GM12878 (cell line): Measurements from ENCODE around the gene DGKI. TPM values are rescaled to one million over a fixed set of nuclear protein-coding genes. Genes with fewer than 3 reads are reported as not detected.

Source experiments
- ATAC-seq: fragments of 200-7000 bp; cut with Tn5 transposase; 3 replicates; pipeline ENCODE4 v1.9.1; 2020; ENCODE audit warnings: mild to moderate bottlenecking, moderate library complexity
- BruUV-seq: library from RNA; stranded (reverse); fragments of 400-500 nt; replicated peaks from 2 replicates; lab custom pipeline; 2021; lab: Mats Ljungman, UMichigan
- CTCF ChIA-PET: fragments of 300-600 bp; sonication (Branson Sonifier 250); formaldehyde crosslinking; extraction: SDS; loops from one replicate; lab custom pipeline; 2021; ENCODE audit warnings: inconsistent platforms; lab: Yijun Ruan, JAX
- POLR2A ChIA-PET: fragments of 350-600 bp; formaldehyde crosslinking; extraction: SDS; loops from one replicate; lab custom pipeline; 2021; ENCODE audit warnings: inconsistent platforms; lab: Charles Lee
- RAD21 ChIA-PET: fragments of 300-600 bp; sonication (Branson Sonifier 250); formaldehyde crosslinking; loops from one replicate; lab custom pipeline; 2023; ENCODE audit warnings: antibody characterized with exemption; ENCODE audit not compliant: unreplicated experiment; lab: Charles Lee
- SMC1A ChIA-PET: fragments of 300-600 bp; sonication (Branson Sonifier 250); formaldehyde crosslinking; loops from one replicate; lab custom pipeline; 2023; ENCODE audit not compliant: unreplicated experiment, uncharacterized antibody; lab: Charles Lee
- DNase-seq: peaks from one replicate; pipeline ENCODE4 v3.0.0-alpha.2; 2011; ENCODE audit warnings: low read depth, low spot score
- FAIRE-seq: peaks from 3 replicates; lab custom pipeline; 2011; peaks lifted over from hg19 to GRCh38; lab: Jason Lieb, UNC
- H2AFZ ChIP-seq: 2 replicates; pipeline ENCODE4 v1.6.0; 2011; ENCODE audit warnings: low read depth, low read length, control low read depth; ENCODE audit not compliant: control insufficient read depth
- H3K27ac ChIP-seq: 2 replicates; pipeline ENCODE4 v1.5.1; 2011; ENCODE audit warnings: control low read depth; ENCODE audit not compliant: control insufficient read depth, insufficient read depth
- H3K27me3 ChIP-seq, 2 experiments: replicated peaks in 1 of 2; 2 replicates each; pipeline versions ENCODE4 v1.6.0 to v1.6.1; 2011; ENCODE audit warnings: low read length in 1 of 2; ENCODE audit not compliant: control insufficient read depth in 2 of 2, insufficient read depth in 2 of 2
- H3K36me3 ChIP-seq, 2 experiments: 2 replicates each; pipeline ENCODE4 v1.5.1; 2011; ENCODE audit warnings: low read length in 1 of 2; ENCODE audit not compliant: control insufficient read depth in 2 of 2, insufficient read depth in 2 of 2
- H3K4me1 ChIP-seq: 2 replicates; pipeline ENCODE4 v1.6.1; 2011; ENCODE audit warnings: mild to moderate bottlenecking, low read length, moderate library complexity, mixed read lengths; ENCODE audit not compliant: control insufficient read depth, insufficient read depth
- H3K4me2 ChIP-seq: 2 replicates; pipeline ENCODE4 v1.6.0; 2011; ENCODE audit warnings: control low read depth; ENCODE audit not compliant: control insufficient read depth, insufficient read depth
- H3K4me3 ChIP-seq: fragments of 200-600 bp; sonication (generic); 2 replicates; pipeline ENCODE4 v1.5.1; 2016
- H3K79me2 ChIP-seq: 2 replicates; pipeline ENCODE4 v1.6.0; 2011; ENCODE audit warnings: low read length; ENCODE audit not compliant: control insufficient read depth, insufficient read depth
- H3K9ac ChIP-seq: 2 replicates; pipeline ENCODE4 v1.8.0; 2011; ENCODE audit warnings: low read length, control low read depth, mixed read lengths; ENCODE audit not compliant: control insufficient read depth, insufficient read depth
- H3K9me3 ChIP-seq: replicated peaks from 3 replicates; pipeline ENCODE4 v1.5.1; 2011; ENCODE audit warnings: mild to moderate bottlenecking, low read length; ENCODE audit not compliant: control insufficient read depth, insufficient read depth
- H4K20me1 ChIP-seq: 2 replicates; pipeline ENCODE4 v1.6.0; 2011; ENCODE audit not compliant: control insufficient read depth, insufficient read depth
- CTCF ChIP-seq, 3 experiments: IDR thresholded peaks in 2 of 3; conservative IDR thresholded peaks in 1 of 3; 2 replicates each; pipeline ENCODE4 v1.5.1; 2011; ENCODE audit warnings: low read depth in 3 of 3, low read length in 3 of 3, mild to moderate bottlenecking in 3 of 3, control low read depth in 2 of 3, moderate library complexity in 2 of 3, inconsistent platforms in 1 of 3, mixed read lengths in 1 of 3; ENCODE audit not compliant: control insufficient read depth in 2 of 3, insufficient read depth in 1 of 3; ENCODE audit errors: extremely low read depth in 1 of 3
- IRF5 ChIP-seq: fragments of 450-650 bp; IDR thresholded peaks from 2 replicates; pipeline ENCODE4 v1.6.1; 2017; ENCODE audit warnings: borderline replicate concordance
- SREBF2 ChIP-seq: IDR thresholded peaks from 2 replicates; pipeline ENCODE4 v1.6.1; 2012; ENCODE audit warnings: mild to moderate bottlenecking, low read length
- TCF7 ChIP-seq: IDR thresholded peaks from 2 replicates; pipeline ENCODE4 v1.6.1; 2014; ENCODE audit warnings: antibody characterized with exemption, borderline replicate concordance
- WGBS: methylation state at CpG from one replicate; pipeline ENCODE4 v1.1.6; 2016; ENCODE audit warnings: low lambda C conversion rate; ENCODE audit not compliant: insufficient replicate concordance, insufficient coverage; ENCODE audit errors: missing lambda C conversion rate; 5-methylcytosine and 5-hydroxymethylcytosine counted together
- in situ Hi-C: fragments of 300-500 bp; cut with MboI; formaldehyde crosslinking; loops from 9 replicates; pipeline ENCODE4 v1.14.3; 2018; ENCODE audit warnings: mixed read lengths
- intact Hi-C: fragments of 100-400 bp; cut with micrococcal nuclease; formaldehyde crosslinking; loops from one replicate; pipeline ENCODE4 v1.14.2; 2022; ENCODE audit not compliant: unreplicated experiment
- polyA plus RNA-seq, 11 experiments: library from polyadenylated mRNA; depleted of rRNA in 4 of 11; unstranded in 6 of 11; stranded (reverse) in 5 of 11; fragments of >200 nt; fragmentation: Nextera tagmentation in 4 of 11; fragmentation: Illumina TruSeq in 1 of 11; extraction: Ambion mirVana in 4 of 11; extraction: Trizol in 1 of 11; gene quantifications; 1 replicate in 1 of 11; 2 replicates in 10 of 11; pipeline versions ENCODE4 v1.2.1 to v1.2.3, GENCODE V29; 2011 to 2016; ENCODE audit warnings: inconsistent platforms in 2 of 11, missing spikeins in 2 of 11, low read depth in 1 of 11
- total RNA-seq, 4 experiments: library from RNA; depleted of rRNA in 3 of 4; stranded (reverse); fragments of >200 nt in 3 of 4; fragmentation: Illumina TruSeq in 1 of 4; extraction: Trizol in 1 of 4; gene quantifications; 2 replicates each; pipeline versions ENCODE4 v1.2.1 to v1.2.3, GENCODE V29; 2013 to 2021
- TF ChIP-seq, protein P1 (sequence below): IDR thresholded peaks from 2 replicates; pipeline ENCODE4 v1.6.1; 2012; ENCODE audit warnings: improper control_type of control experiment, low read depth, low read length; ENCODE audit not compliant: insufficient replicate concordance

The DGKI gene
- total and polyA plus RNA-seq, 10 of the 15 experiments (the other 5 are each of a cell fraction or from before 2014, with no cell fraction given) = 10.4 to 37.1 (median 22.1) TPM

DNA sequence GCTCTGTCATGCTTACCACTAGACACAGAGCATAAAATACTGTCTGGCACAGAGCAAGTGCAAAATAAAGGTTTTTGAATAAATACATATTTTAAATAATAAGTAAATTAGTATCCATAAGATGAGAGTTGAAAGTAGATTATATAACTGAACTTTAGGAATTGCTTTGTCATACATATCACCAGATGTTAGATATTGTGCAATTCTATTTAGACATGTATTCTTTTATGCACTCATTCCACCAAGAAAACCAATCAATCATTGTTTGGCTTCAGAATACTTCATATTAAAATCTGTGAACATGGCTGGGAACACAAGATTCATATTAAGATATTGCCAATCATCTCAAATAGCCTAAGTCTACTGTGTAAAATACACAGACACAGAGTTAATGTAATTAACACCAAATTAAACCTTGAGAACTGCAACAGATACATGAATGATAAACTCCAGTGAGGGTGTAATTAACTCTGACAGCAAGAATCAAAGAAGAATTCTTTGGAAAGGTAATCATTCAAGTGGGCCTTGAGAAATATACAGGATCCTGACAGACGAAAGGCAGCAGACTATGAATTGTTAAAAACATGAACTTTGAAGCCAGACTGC, 302.2 kb downstream of the DGKI start:
- TF ChIP-seq TCF7 (no peak), CTCF (IDR thresholded peaks at IDR 0.05 in 2 of 3, conservative IDR thresholded peaks at IDR 0.05 in 1 of 3; ENCODE audit: control insufficient read depth in 2 of 3, extremely low read depth in 1 of 3, insufficient read depth in 1 of 3, low read depth in 3 of 3, low read length in 3 of 3) (no peak), IRF5 (no peak), SREBF2 (no peak)
- TF ChIP-seq, protein P1, sequence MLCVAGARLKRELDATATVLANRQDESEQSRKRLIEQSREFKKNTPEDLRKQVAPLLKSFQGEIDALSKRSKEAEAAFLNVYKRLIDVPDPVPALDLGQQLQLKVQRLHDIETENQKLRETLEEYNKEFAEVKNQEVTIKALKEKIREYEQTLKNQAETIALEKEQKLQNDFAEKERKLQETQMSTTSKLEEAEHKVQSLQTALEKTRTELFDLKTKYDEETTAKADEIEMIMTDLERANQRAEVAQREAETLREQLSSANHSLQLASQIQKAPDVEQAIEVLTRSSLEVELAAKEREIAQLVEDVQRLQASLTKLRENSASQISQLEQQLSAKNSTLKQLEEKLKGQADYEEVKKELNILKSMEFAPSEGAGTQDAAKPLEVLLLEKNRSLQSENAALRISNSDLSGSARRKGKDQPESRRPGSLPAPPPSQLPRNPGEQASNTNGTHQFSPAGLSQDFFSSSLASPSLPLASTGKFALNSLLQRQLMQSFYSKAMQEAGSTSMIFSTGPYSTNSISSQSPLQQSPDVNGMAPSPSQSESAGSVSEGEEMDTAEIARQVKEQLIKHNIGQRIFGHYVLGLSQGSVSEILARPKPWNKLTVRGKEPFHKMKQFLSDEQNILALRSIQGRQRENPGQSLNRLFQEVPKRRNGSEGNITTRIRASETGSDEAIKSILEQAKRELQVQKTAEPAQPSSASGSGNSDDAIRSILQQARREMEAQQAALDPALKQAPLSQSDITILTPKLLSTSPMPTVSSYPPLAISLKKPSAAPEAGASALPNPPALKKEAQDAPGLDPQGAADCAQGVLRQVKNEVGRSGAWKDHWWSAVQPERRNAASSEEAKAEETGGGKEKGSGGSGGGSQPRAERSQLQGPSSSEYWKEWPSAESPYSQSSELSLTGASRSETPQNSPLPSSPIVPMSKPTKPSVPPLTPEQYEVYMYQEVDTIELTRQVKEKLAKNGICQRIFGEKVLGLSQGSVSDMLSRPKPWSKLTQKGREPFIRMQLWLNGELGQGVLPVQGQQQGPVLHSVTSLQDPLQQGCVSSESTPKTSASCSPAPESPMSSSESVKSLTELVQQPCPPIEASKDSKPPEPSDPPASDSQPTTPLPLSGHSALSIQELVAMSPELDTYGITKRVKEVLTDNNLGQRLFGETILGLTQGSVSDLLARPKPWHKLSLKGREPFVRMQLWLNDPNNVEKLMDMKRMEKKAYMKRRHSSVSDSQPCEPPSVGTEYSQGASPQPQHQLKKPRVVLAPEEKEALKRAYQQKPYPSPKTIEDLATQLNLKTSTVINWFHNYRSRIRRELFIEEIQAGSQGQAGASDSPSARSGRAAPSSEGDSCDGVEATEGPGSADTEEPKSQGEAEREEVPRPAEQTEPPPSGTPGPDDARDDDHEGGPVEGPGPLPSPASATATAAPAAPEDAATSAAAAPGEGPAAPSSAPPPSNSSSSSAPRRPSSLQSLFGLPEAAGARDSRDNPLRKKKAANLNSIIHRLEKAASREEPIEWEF = no peak
- no peak overlapping the region for H2AFZ ChIP-seq
- WGBS = 0% methylated on average over 1 of the region's 1 CpG
- ChIA-PET SMC1A (no interaction called here), RAD21 (no interaction called here), POLR2A (interaction anchor here (0.6 kb wide), 1 partner anchor 1653 kb away, joined by 6 read pairs; no protein-coding TSS in a partner anchor), CTCF (no interaction called here)
- no peak overlapping the region for H3K9ac ChIP-seq
- H3K27me3 ChIP-seq = no peaks in the 10 kb centered on the region
- intact Hi-C loops = no loop called here
- no peak overlapping the region for H3K4me3 ChIP-seq
- in situ Hi-C loops = no loop called here
- ATAC-seq (no peak), DNase-seq (no peak), FAIRE-seq (no peak)
- H3K36me3 ChIP-seq = no peaks in the 10 kb centered on the region
- no peak overlapping the region for H3K27ac ChIP-seq
- no peaks in the 10 kb centered on the region for H3K4me1 ChIP-seq
- H3K79me2 ChIP-seq = no peaks in the 10 kb centered on the region
- H3K9me3 ChIP-seq = no peaks in the 10 kb centered on the region
- no peak overlapping the region for H3K4me2 ChIP-seq
- BruUV-seq = no TSS peak
- H4K20me1 ChIP-seq = no peaks in the 10 kb centered on the region
